ENCODE measurements around the gene LY6G6C. TPM values are rescaled to one million over a fixed set of nuclear protein-coding genes. Genes with fewer than 3 reads are reported as not detected.

LY6G6C gene
- total RNA-seq, 2 experiments from 2014 or later, result not detected

DNA sequence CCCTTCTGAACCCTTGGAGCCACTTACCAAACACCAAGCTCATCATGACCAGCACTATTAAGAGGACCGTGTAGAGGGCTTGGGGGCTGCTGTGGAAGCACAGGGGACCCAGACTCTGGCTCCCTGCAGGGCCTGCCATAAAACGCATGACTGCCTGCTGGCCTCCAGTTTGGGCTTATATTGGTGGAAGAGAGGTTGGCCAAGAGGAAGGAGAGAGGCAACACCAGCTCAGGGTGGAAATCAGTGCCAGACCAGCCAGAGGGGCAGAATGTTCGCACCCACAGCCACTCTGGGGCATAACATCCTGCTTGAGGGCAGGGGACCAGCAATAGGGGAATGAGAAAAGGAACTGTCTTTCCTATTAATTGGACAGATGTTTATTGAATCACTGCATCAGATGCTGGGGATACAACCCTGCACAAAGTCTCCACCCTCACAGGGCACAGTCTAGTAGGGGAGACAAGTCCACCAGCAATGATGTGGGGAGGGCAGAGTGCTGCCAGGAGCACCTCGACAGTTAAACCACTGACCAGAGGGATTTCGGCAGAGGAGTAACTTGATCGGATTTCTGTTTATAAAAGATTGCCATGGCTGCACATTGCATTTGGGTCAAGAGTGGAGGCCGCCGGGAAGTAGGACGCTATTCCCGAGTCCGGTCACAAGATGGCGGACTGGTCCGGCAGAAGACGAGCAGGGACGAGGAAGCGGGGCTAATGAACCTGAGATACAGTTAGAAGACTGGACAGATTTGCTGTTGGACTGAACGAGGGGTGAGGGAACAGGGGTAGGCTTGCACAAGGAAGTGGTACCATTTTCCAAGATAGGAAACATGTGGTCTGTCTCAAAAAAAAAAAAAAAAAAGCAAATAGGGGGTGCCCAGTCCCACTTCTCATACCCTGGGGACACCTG, 41.1 kb downstream of the LY6G6C start, which contains the start of gene LY6G5C:
Gene LY6G5C (minus strand): TSS at position 842 of the 909 bp plus-strand sequence. CDS start 694 bp downstream, at position 148.
- intact Hi-C loops (cut with DNase I, micrococcal nuclease), result loop anchor here (1.0 to 5.0 kb wide), 5 partner anchors 48 to 272 kb away; partner anchors contain the start of gene DDAH2 (in 1 of the 2)
- Mint-ChIP-seq H3K9me3 (no peaks in the 10 kb centered on the region), H3K4me1 (ENCODE audit: low read depth) (peaks cover 19% of the 10 kb centered on the region), H3K4me3 (peak within 1 kb of the TSS; percentile 87), H3K27ac (peak within 1 kb of the TSS; percentile 35), H3K36me3 (ENCODE audit: low read depth) (peaks cover 7% of the 10 kb centered on the region), H3K27me3 (no peaks in the 10 kb centered on the region)
- Histone ChIP-seq H3K27ac (ENCODE audit: low read depth in 1 of 2, low read length in 2 of 2) (peak within 1 kb of the TSS in 1 of 2 donors; percentile 44), H3K4me3 (ENCODE audit: low read length) (peak within 1 kb of the TSS; percentile 79), H3K27me3 (ENCODE audit: control insufficient read depth in 1 of 2, insufficient read depth in 2 of 2, low read length in 2 of 2) (no peaks in the 10 kb centered on the region), H3K36me3 (ENCODE audit: insufficient read depth, low read length) (no peaks in the 10 kb centered on the region), H3K9me3 (ENCODE audit: control insufficient read depth in 1 of 2, insufficient read depth in 1 of 2, low read length in 2 of 2) (no peaks in the 10 kb centered on the region), H3K4me1 (ENCODE audit: insufficient read depth, low read length) (peaks cover 21% of the 10 kb centered on the region)
- DNase-seq, result peak in 13 of 14 experiments; percentile 45 to 83 (median 61)
- ChIA-PET CTCF (interaction anchor here (0.7 to 1.4 kb wide), 6 partner anchors 14 to 149 kb away, joined by 3 to 10 read pairs (median 4); partner anchors contain the start of gene ABHD16A), POLR2A (interaction anchor here (0.6 to 1.9 kb wide), 8 partner anchors 14 to 515 kb away, joined by 3 to 12 read pairs (median 4); partner anchors contain the start of genes ABHD16A, EHMT2, GPANK1 and HSPA1B)
- peak; percentile 63 for ATAC-seq (ENCODE audit: poor library complexity)
- TF ChIP-seq, protein P1, sequence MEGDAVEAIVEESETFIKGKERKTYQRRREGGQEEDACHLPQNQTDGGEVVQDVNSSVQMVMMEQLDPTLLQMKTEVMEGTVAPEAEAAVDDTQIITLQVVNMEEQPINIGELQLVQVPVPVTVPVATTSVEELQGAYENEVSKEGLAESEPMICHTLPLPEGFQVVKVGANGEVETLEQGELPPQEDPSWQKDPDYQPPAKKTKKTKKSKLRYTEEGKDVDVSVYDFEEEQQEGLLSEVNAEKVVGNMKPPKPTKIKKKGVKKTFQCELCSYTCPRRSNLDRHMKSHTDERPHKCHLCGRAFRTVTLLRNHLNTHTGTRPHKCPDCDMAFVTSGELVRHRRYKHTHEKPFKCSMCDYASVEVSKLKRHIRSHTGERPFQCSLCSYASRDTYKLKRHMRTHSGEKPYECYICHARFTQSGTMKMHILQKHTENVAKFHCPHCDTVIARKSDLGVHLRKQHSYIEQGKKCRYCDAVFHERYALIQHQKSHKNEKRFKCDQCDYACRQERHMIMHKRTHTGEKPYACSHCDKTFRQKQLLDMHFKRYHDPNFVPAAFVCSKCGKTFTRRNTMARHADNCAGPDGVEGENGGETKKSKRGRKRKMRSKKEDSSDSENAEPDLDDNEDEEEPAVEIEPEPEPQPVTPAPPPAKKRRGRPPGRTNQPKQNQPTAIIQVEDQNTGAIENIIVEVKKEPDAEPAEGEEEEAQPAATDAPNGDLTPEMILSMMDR (IDR thresholded peaks at IDR 0.05), result peak; percentile 71

DNA sequence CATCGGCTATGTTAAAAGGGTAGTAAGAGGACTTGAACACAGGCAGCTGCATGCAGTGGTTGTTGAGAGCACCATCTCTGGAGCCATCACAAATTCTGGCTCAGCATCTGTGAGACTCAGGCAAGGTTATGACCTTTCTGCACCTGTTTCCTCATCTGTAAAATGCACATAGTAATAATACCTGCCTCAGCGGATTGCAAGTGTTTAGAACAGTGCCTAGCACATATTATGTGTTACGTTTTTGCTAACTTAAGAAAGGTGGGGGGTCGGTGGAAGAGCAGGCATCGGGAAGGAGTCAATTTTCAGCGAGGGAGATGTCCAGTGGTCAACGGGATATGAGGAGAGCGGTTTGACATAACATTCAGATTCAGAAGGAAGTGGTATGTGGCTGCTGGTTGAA, 43.6 kb downstream of the LY6G6C start:
- H3K9me3 ChIP-seq (ENCODE audit: control insufficient read depth in 1 of 2, insufficient read depth in 1 of 2, low read length in 2 of 2), result no peaks in the 10 kb centered on the region
- H3K27ac ChIP-seq (ENCODE audit: low read depth in 1 of 2, low read length in 2 of 2), result no peak overlapping the region
- CTCF ChIA-PET, result interaction anchor here (0.8 kb wide), 1 partner anchor 92 kb away, joined by 3 read pairs; no protein-coding TSS in a partner anchor
- intact Hi-C loops (cut with DNase I, micrococcal nuclease), result no loop called here
- H3K36me3 ChIP-seq (ENCODE audit: insufficient read depth, low read length), result peaks cover 4% of the 10 kb centered on the region
- TF ChIP-seq, protein P1 (IDR thresholded peaks at IDR 0.05), result no peak
- ATAC-seq (ENCODE audit: poor library complexity), result no peak
- POLR2A ChIA-PET, result interaction anchor here (1.7 kb wide), 1 partner anchor 13 kb away, joined by 5 read pairs; the partner anchor contains the start of gene GPANK1
- Mint-ChIP-seq H3K27ac (no peak overlapping the region), H3K9me3 (no peaks in the 10 kb centered on the region), H3K27me3 (no peaks in the 10 kb centered on the region), H3K36me3 (ENCODE audit: low read depth) (peaks cover 22% of the 10 kb centered on the region), H3K4me1 (ENCODE audit: low read depth) (peaks cover 19% of the 10 kb centered on the region), H3K4me3 (peak overlapping the region; percentile 49)
- no peak overlapping the region for H3K4me3 ChIP-seq (ENCODE audit: low read length)
- no peak for DNase-seq
- H3K27me3 ChIP-seq (ENCODE audit: control insufficient read depth in 1 of 2, insufficient read depth in 2 of 2, low read length in 2 of 2), result no peaks in the 10 kb centered on the region
- peaks cover 21% of the 10 kb centered on the region for H3K4me1 ChIP-seq (ENCODE audit: insufficient read depth, low read length)

DNA sequence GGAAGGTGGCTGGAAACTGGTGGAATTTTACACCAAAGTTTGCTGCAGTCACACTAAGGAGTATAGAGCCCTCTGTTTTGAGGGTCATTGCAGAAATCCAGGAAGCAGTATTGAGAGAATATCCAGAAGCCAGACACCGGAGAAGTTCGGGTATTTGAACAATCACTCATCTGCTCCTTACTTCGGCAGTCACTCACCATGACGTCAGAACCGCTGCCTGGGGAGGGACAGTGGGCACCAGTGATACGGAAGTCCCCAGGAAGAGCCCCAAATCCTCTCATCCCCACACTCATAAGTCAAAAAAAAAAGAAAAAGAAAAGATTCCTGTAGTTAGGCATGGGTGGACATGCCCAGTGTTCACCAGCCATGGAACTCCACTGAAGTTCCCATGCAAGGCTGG, 44.6 kb downstream of the LY6G6C start:
- DNase-seq (no peak), ATAC-seq (ENCODE audit: poor library complexity) (no peak)
- Histone ChIP-seq H3K27me3 (ENCODE audit: control insufficient read depth in 1 of 2, insufficient read depth in 2 of 2, low read length in 2 of 2) (no peaks in the 10 kb centered on the region), H3K36me3 (ENCODE audit: insufficient read depth, low read length) (peaks cover 14% of the 10 kb centered on the region), H3K9me3 (ENCODE audit: control insufficient read depth in 1 of 2, insufficient read depth in 1 of 2, low read length in 2 of 2) (no peaks in the 10 kb centered on the region), H3K27ac (ENCODE audit: low read depth in 1 of 2, low read length in 2 of 2) (no peak overlapping the region), H3K4me3 (ENCODE audit: low read length) (no peak overlapping the region), H3K4me1 (ENCODE audit: insufficient read depth, low read length) (peaks cover 19% of the 10 kb centered on the region)
- ChIA-PET CTCF (no interaction called here), POLR2A (no interaction called here)
- H3K27ac Mint-ChIP-seq, result no peak overlapping the region
- TF ChIP-seq, protein P1 (IDR thresholded peaks at IDR 0.05), result no peak
- H3K27me3 Mint-ChIP-seq, result no peaks in the 10 kb centered on the region
- H3K9me3 Mint-ChIP-seq, result no peaks in the 10 kb centered on the region
- H3K36me3 Mint-ChIP-seq (ENCODE audit: low read depth), result peaks cover 32% of the 10 kb centered on the region
- intact Hi-C loops (cut with DNase I, micrococcal nuclease), result no loop called here
- peaks cover 19% of the 10 kb centered on the region for H3K4me1 Mint-ChIP-seq (ENCODE audit: low read depth)
- no peak overlapping the region for H3K4me3 Mint-ChIP-seq

Measured in CD4-positive, alpha-beta T cell (primary cell).